ENCODE measurements around the gene UFM1.

UFM1 gene

DNA sequence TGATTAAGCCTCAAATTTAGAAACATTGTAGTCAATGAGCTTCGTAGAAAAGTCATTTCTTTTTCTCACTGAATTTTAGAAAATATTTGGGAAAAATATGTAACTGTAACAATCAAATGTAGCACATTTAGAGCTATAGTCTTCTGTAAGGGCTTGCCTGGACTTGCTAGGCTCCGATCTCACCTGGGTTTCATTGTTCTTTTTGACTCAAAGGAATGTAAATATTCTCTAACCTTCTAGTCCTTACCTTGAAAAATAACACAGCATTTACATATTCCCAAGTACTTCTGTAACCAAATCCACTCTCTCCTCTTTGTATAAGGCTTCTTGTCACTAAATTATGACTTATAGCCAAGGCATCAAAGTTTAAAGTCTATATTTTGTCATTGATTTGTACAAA lies 2.9 kb upstream of the UFM1 start:
- in situ Hi-C loops (cut with MboI; ENCODE audit: low sequenced_read_pairs, unreplicated experiment): no loop called here
- DNase-seq (ENCODE audit: low spot score): no peak
- no peak for TF ChIP-seq CTCF (IDR thresholded peaks at IDR 0.05; ENCODE audit: borderline replicate concordance, control extremely low read depth, extremely low read depth, insufficient read depth, missing control alignments)

DNA sequence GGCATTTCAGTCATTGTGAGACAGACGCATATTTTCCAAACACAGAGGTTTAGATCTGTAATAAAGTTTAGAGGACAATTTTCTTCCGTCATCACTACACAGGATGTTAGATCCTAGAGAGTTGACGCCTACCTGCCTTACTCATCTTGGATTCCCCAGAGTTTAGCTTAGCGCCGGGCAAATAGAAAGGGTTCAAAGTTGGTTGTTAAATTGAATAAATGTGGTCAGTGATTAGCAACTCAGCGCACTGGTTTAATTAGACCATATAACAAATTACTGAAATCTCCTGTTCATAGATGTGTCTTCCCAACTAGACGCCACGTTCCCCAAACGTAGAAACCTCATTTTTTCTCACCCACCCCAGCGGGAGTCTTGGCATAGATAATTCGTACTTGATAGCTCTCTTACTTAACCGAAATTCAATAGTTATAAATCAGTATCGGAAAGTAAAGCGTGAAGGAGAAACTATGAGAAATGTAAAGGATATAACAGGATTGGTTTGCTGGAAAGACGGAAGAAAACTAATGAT lies 726 bp upstream of the UFM1 start:
- TF ChIP-seq CTCF (IDR thresholded peaks at IDR 0.05; ENCODE audit: borderline replicate concordance, control extremely low read depth, extremely low read depth, insufficient read depth, missing control alignments): no peak
- in situ Hi-C loops (cut with MboI; ENCODE audit: low sequenced_read_pairs, unreplicated experiment): no loop called here
- peak; percentile 22 for DNase-seq (ENCODE audit: low spot score)

GRCh38 chr13:38350114-38350617 lies 515 bp downstream of the UFM1 start:
- in situ Hi-C loops (cut with MboI; ENCODE audit: low sequenced_read_pairs, unreplicated experiment): no loop called here
- TF ChIP-seq CTCF (IDR thresholded peaks at IDR 0.05; ENCODE audit: borderline replicate concordance, control extremely low read depth, extremely low read depth, insufficient read depth, missing control alignments): no peak
- DNase-seq (ENCODE audit: low spot score): peak; percentile 37

GRCh38 chr13:38355595-38356119 lies 6.0 kb downstream of the UFM1 start:
- in situ Hi-C loops (cut with MboI; ENCODE audit: low sequenced_read_pairs, unreplicated experiment): no loop called here
- DNase-seq (ENCODE audit: low spot score): no peak
- TF ChIP-seq CTCF (IDR thresholded peaks at IDR 0.05; ENCODE audit: borderline replicate concordance, control extremely low read depth, extremely low read depth, insufficient read depth, missing control alignments): no peak

DNA sequence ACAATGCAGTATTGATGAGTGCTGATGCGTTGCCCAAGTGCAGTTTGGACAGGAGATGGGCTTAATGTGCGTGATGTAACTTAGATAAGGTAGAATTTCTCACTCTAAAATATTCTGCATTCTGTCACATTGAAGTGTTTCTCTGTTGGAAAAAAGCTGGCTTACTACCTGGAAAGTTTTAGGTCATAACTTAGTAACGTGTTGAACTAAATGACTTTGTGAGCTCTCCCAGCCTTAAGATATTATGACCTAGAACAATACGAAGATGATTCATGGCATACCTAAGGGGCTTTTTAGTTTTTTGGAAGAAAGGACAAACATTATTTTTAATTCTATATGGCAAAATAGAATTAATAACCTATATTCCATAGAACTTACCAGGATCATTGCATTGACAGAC lies 9.0 kb downstream of the UFM1 start:
- TF ChIP-seq CTCF (IDR thresholded peaks at IDR 0.05; ENCODE audit: borderline replicate concordance, control extremely low read depth, extremely low read depth, insufficient read depth, missing control alignments): no peak
- no peak for DNase-seq (ENCODE audit: low spot score)
- in situ Hi-C loops (cut with MboI; ENCODE audit: low sequenced_read_pairs, unreplicated experiment): no loop called here

DNA sequence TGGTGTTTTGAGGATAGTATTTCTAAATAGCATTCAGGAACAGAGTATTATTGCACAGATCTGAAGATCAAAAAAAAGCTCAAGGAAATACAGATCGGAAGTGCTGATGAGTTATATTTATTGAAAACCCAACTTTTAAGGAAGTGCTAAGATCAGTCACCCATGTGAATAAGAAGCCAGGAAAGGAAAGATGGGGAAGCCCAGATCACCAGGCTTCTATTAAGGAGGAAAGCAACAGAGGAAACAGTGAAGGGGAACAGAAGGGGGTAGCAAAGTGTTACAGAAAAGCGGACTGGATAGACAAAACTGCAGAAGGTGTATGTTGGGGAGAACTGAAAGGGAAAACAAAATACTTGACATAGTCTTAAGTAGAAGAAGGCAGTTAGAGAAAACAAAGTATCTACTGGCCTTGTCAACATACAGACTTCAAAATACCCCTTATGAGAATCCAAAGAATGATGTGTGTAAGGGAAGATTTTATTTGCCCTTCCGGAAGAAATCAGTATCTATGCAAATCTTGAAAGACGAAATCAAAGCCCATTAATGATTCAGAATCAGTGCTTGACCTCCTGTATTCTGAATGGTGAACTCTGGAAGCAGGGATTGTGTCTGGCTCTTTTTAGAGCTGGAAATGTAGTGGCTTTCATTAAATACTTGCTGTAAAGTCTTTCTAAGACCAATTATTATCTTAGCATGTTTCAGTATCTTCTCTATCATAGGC lies 12.1 kb downstream of the UFM1 start:
- no peak for TF ChIP-seq CTCF (IDR thresholded peaks at IDR 0.05; ENCODE audit: borderline replicate concordance, control extremely low read depth, extremely low read depth, insufficient read depth, missing control alignments)
- DNase-seq (ENCODE audit: low spot score): no peak
- in situ Hi-C loops (cut with MboI; ENCODE audit: low sequenced_read_pairs, unreplicated experiment): no loop called here
